LNCaP clone FGC (cell line): ENCODE data around the gene TGFBR2.

Source experiments
- DNase-seq: peaks from one replicate; pipeline ENCODE4 v3.0.0-alpha.2; 2011; ENCODE audit warnings: low read depth
- H3K4me3 ChIP-seq: 2 replicates; pipeline ENCODE4 v1.5.1; 2011; ENCODE audit warnings: mild to moderate bottlenecking, low read depth, low read length, control low read depth
- TF ChIP-seq, protein P1 (sequence below): IDR thresholded peaks from 2 replicates; pipeline ENCODE4 v1.5.1; 2012; ENCODE audit warnings: mild to moderate bottlenecking; ENCODE audit not compliant: control insufficient read depth, insufficient read depth; ENCODE audit errors: extremely low read depth

The TGFBR2 gene

DNA sequence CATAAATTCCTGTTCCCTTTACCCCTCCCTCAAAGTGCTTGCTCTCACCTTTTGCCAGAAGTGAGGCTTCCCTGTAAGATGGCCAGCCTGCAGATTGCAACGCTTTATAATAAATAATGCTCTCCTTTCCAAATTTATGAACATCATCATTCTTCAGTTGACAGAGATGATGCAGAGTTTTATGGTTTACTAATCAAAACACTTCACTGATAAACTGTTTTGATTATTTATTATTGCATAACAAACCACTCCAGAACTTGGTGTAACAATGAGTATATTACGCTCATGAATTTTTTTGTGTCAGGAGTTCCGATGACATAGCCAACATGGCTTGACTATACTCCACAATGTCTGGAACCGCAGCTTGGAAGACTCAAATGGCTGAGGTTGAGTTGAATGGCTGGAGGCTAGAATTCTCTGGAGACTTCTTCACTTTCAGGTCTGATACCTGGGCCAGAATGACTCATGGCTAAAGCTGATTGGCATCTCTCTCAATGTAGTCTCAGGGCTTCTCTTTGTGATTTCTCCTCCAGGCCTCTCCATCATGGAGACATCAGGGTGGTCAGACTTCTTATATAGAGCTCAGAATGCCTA lies 27.3 kb upstream of the TGFBR2 start:
- TF ChIP-seq, protein P1, sequence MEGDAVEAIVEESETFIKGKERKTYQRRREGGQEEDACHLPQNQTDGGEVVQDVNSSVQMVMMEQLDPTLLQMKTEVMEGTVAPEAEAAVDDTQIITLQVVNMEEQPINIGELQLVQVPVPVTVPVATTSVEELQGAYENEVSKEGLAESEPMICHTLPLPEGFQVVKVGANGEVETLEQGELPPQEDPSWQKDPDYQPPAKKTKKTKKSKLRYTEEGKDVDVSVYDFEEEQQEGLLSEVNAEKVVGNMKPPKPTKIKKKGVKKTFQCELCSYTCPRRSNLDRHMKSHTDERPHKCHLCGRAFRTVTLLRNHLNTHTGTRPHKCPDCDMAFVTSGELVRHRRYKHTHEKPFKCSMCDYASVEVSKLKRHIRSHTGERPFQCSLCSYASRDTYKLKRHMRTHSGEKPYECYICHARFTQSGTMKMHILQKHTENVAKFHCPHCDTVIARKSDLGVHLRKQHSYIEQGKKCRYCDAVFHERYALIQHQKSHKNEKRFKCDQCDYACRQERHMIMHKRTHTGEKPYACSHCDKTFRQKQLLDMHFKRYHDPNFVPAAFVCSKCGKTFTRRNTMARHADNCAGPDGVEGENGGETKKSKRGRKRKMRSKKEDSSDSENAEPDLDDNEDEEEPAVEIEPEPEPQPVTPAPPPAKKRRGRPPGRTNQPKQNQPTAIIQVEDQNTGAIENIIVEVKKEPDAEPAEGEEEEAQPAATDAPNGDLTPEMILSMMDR = no peak
- no peak for DNase-seq
- H3K4me3 ChIP-seq = no peak overlapping the region

DNA sequence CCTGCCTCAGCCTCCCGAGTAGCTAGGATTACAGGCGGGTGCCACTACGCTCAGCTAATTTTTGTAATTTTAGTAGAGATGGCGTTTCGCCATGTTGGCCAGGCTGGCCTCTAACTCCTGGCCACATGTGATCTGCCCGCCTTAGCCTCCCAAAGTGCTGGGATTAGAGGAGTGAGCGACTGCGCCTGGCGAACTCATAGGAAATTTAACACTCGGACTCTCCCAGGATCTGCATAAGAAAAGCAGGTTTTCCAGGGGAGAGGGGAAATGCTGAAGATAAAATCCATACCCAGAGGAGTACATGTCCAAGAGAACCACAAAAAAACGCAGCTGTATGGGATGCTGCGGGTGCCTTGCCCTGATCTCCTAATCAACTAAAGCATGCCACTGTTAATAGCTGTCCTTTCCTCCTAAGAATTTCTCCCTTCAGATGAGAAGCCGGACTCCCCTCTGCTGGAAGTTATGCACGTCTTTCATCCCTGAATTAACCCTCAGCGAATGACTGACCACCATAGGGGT lies 25.3 kb upstream of the TGFBR2 start:
- TF ChIP-seq, protein P1 = no peak
- H3K4me3 ChIP-seq = no peak overlapping the region
- no peak for DNase-seq

DNA sequence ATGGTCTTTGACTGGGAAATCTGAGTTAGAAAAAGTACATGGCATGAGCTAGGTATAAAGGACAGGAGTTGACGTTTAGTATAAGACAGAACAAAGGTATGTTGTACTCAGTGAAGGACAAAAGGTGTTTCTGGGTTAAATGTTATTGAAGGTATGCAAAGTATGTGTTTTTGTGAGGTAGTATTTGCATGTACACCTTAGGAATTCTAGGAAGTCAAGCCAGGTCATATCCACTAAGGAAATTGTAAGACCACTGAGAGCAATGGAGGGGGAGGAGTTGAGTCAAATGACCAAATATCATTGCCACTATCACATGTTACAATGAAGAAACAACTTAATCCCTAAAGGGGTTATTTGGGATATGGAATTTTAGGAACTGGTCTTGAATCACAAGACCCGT lies 24.4 kb upstream of the TGFBR2 start:
- H3K4me3 ChIP-seq = no peak overlapping the region
- TF ChIP-seq, protein P1 = no peak
- DNase-seq = no peak

DNA sequence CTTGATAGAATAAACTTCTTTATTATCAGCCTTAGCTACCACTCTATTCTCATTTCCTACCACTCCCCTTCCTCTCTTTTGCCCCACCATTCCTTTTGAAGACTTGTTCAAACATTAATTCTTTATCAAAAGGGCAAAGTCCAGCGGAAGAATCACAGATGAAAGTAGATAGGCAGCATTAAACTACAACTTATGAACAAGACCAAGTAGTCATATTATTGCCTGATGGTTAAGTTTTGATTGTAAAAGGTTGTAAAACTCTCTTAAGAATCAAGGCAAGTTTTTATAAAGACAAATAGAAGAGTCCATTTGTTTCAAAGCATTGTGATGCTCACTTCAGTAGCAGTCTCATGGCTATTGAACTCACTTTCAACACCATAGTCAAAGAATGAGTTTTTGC lies 22.4 kb upstream of the TGFBR2 start:
- no peak for DNase-seq
- H3K4me3 ChIP-seq = no peak overlapping the region
- TF ChIP-seq, protein P1 = no peak

DNA sequence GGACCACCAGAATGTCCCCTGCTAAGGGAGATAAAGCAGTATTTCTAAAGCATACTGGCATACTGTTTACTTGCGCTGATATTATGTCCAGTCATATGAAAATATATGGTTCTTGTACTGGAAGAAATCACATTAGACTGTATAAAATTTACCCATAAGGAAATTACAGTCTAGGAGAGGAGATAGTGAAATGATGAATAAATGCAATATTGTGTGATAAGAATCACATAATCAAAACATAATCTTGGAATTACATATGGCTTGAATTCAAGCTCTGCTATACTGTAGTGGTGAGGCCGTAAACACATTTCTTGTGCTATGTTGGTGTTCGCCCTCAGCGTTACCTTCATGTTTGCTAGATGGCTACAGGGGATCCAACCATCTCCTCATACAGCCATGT lies 20.7 kb upstream of the TGFBR2 start:
- no peak for DNase-seq
- no peak overlapping the region for H3K4me3 ChIP-seq
- TF ChIP-seq, protein P1 = no peak

DNA sequence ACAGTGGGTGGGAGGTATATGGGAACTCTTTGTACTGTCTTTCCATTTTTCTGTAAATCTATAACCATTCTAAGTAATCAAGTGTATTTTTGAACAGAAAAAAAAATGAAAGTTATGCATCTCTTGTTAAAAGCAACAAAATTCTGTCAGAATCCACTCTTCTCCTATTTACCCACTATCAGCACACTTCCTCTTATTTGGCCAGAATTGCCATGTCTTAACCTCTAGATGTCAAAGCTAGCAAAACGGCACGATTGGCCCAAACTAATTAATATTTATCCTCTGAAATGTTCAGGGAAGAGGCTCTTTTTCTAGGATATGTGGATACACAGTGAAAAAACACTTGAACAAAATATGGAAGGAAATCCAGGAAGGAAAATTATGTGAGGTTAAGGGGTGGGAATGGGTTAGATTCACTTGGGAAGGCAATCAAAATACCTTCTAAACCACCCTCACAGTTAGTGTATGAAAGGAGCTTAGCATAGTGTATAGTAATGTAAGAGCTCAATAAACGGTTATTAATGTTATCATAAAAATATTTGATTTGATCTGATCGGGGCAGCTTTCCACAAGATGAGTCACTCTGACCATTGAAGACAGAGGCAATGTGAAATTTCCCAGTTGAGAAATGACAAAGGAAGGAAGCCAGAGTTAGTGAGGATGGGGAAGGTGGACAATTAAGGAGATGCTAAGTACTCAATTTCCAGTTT lies 20.1 kb upstream of the TGFBR2 start:
- H3K4me3 ChIP-seq = no peak overlapping the region
- no peak for DNase-seq
- TF ChIP-seq, protein P1 = no peak
